Loucy (cell line): ENCODE results near the gene CPNE9.

Source experiments
- H2AFZ ChIP-seq: fragments of 200-600 bp; sonication (generic); 2 replicates; pipeline ENCODE4 v1.6.0; 2016; ENCODE audit warnings: antibody characterized with exemption, mild to moderate bottlenecking, low read length, moderate library complexity
- H3F3A ChIP-seq: fragments of 200-600 bp; 2 replicates; pipeline ENCODE4 v1.6.0; 2016; ENCODE audit warnings: antibody characterized with exemption, low read depth, mild to moderate bottlenecking
- H3K27me3 ChIP-seq: fragments of 200-600 bp; sonication (generic); 2 replicates; pipeline ENCODE4 v1.6.1; 2014; ENCODE audit warnings: low read length, mild to moderate bottlenecking; ENCODE audit not compliant: insufficient read depth, poor library complexity, severe bottlenecking
- H3K36me3 ChIP-seq: fragments of 200-600 bp; sonication (generic); 2 replicates; pipeline ENCODE4 v1.6.1; 2016; ENCODE audit warnings: low read length; ENCODE audit not compliant: insufficient read depth
- H3K4me1 ChIP-seq: fragments of 200-600 bp; sonication (generic); 2 replicates; pipeline ENCODE4 v1.5.1; 2014; ENCODE audit warnings: low read length, mild to moderate bottlenecking; ENCODE audit not compliant: insufficient read depth, poor library complexity, severe bottlenecking
- H3K4me2 ChIP-seq: fragments of 200-600 bp; sonication (generic); 2 replicates; pipeline ENCODE4 v1.6.0; 2014; ENCODE audit warnings: antibody characterized with exemption, low read length, low read depth, mild to moderate bottlenecking; ENCODE audit not compliant: poor library complexity, severe bottlenecking
- H3K4me3 ChIP-seq: fragments of 200-600 bp; sonication (generic); 2 replicates; pipeline ENCODE4 v1.5.1; 2014; ENCODE audit warnings: low read length, mild to moderate bottlenecking, mixed read lengths; ENCODE audit not compliant: poor library complexity, severe bottlenecking
- H3K79me2 ChIP-seq: fragments of 200-600 bp; sonication (generic); 2 replicates; pipeline ENCODE4 v1.6.1; 2014; ENCODE audit warnings: low read length; ENCODE audit not compliant: insufficient read depth
- H3K9ac ChIP-seq: fragments of 200-600 bp; sonication (generic); 2 replicates; pipeline ENCODE4 v1.6.0; 2014; ENCODE audit warnings: mild to moderate bottlenecking, low read depth, low read length, moderate library complexity; ENCODE audit not compliant: poor library complexity, severe bottlenecking
- H3K9me2 ChIP-seq: fragments of 200-600 bp; sonication (generic); replicated peaks from 2 replicates; pipeline ENCODE4 v1.6.1; 2016; ENCODE audit warnings: low read depth, low read length, mixed read lengths
- H3K9me3 ChIP-seq: fragments of 200-600 bp; sonication (generic); 2 replicates; pipeline ENCODE4 v1.6.1; 2014; ENCODE audit warnings: mild to moderate bottlenecking, antibody characterized with exemption, low read length, low read depth; ENCODE audit not compliant: insufficient read depth
- H4K20me1 ChIP-seq: fragments of 200-600 bp; sonication (generic); 2 replicates; pipeline ENCODE4 v1.6.0; 2014; ENCODE audit warnings: antibody characterized with exemption, low read length, mild to moderate bottlenecking; ENCODE audit not compliant: insufficient read depth, poor library complexity, severe bottlenecking
- CTCF ChIP-seq: fragments of 200-600 bp; sonication (generic); conservative IDR thresholded peaks from 2 replicates; pipeline ENCODE4 v1.5.1; 2014; ENCODE audit warnings: mild to moderate bottlenecking, antibody characterized with exemption, low read length
- EZH2phosphoT487 ChIP-seq: fragments of 200-600 bp; IDR thresholded peaks from 2 replicates; pipeline ENCODE4 v1.6.1; 2018; ENCODE audit warnings: antibody characterized with exemption, mild to moderate bottlenecking, moderate library complexity, borderline replicate concordance

CPNE9 gene

GRCh38 chr3:9776896-9777693, 73.5 kb downstream of the CPNE9 start:
- H3K4me3 ChIP-seq: no peak overlapping the region
- no peaks in the 10 kb centered on the region for H3K9me2 ChIP-seq
- no peak for TF ChIP-seq EZH2phosphoT487
- H3K4me2 ChIP-seq: no peak overlapping the region
- H3K9me3 ChIP-seq: no peaks in the 10 kb centered on the region
- no peak overlapping the region for H2AFZ ChIP-seq
- H3K9ac ChIP-seq: no peak overlapping the region
- peaks cover 2% of the 10 kb centered on the region; the same call in 1 of the 2 replicates for H3K79me2 ChIP-seq
- H3F3A ChIP-seq: peaks cover 13% of the 10 kb centered on the region
- no peaks in the 10 kb centered on the region for H3K27me3 ChIP-seq
- peaks cover 53% of the 10 kb centered on the region for H3K4me1 ChIP-seq
- H3K36me3 ChIP-seq: no peaks in the 10 kb centered on the region
- H4K20me1 ChIP-seq: no peaks in the 10 kb centered on the region

- TF ChIP-seq CTCF (no peak), EZH2phosphoT487 (no peak)
- Histone ChIP-seq H3K9me2 (no peaks in the 10 kb centered on the region), H4K20me1 (no peaks in the 10 kb centered on the region), H3K4me2 (peak overlapping the region; percentile 92), H2AFZ (no peak overlapping the region), H3K36me3 (no peaks in the 10 kb centered on the region), H3K4me3 (no peak overlapping the region), H3K9me3 (no peaks in the 10 kb centered on the region), H3K4me1 (peaks cover 59% of the 10 kb centered on the region), H3K27me3 (no peaks in the 10 kb centered on the region), H3K9ac (no peak overlapping the region), H3K79me2 (peaks cover 4% of the 10 kb centered on the region; the same call in 1 of the 2 replicates), H3F3A (peaks cover 13% of the 10 kb centered on the region)
Observed at GRCh38 chr3:9777694-9778021, 74.0 kb downstream of the CPNE9 start.

- Histone ChIP-seq H3K27me3 (no peaks in the 10 kb centered on the region), H3K4me2 (peak overlapping the region; percentile 92), H3K79me2 (peaks cover 4% of the 10 kb centered on the region; the same call in 1 of the 2 replicates), H3K9me2 (no peaks in the 10 kb centered on the region), H2AFZ (no peak overlapping the region), H3K9ac (peak overlapping the region; percentile 75), H3K4me1 (peaks cover 60% of the 10 kb centered on the region), H3F3A (peaks cover 13% of the 10 kb centered on the region), H3K9me3 (no peaks in the 10 kb centered on the region), H4K20me1 (no peaks in the 10 kb centered on the region), H3K4me3 (peak overlapping the region; percentile 61), H3K36me3 (no peaks in the 10 kb centered on the region)
- TF ChIP-seq EZH2phosphoT487: no peak
Observed at GRCh38 chr3:9778143-9779074, 74.8 kb downstream of the CPNE9 start.

GRCh38 chr3:9779075-9779593, 75.5 kb downstream of the CPNE9 start:
- H3K4me2 ChIP-seq: peak overlapping the region; percentile 92
- TF ChIP-seq EZH2phosphoT487: no peak
- no peak for TF ChIP-seq CTCF

More at GRCh38 chr3:9779075-9779593, 75.5 kb downstream of the CPNE9 start:
- Histone ChIP-seq H3K9me3 (no peaks in the 10 kb centered on the region), H3K9ac (peak overlapping the region; percentile 75), H3K9me2 (no peaks in the 10 kb centered on the region), H3K4me3 (peak overlapping the region; percentile 61), H4K20me1 (no peaks in the 10 kb centered on the region), H2AFZ (no peak overlapping the region), H3K4me1 (peaks cover 60% of the 10 kb centered on the region), H3K27me3 (no peaks in the 10 kb centered on the region), H3K79me2 (peaks cover 4% of the 10 kb centered on the region; the same call in 1 of the 2 replicates), H3F3A (peaks cover 13% of the 10 kb centered on the region), H3K36me3 (peaks cover 3% of the 10 kb centered on the region; the same call in 1 of the 2 replicates)
